ENCODE measurements around the gene SNX10. TPM values are rescaled to one million over a fixed set of nuclear protein-coding genes. Genes with fewer than 3 reads are reported as not detected.

The SNX10 gene
- total RNA-seq, 2 experiments from 2014 or later: 42.4 to 45.7 TPM

DNA sequence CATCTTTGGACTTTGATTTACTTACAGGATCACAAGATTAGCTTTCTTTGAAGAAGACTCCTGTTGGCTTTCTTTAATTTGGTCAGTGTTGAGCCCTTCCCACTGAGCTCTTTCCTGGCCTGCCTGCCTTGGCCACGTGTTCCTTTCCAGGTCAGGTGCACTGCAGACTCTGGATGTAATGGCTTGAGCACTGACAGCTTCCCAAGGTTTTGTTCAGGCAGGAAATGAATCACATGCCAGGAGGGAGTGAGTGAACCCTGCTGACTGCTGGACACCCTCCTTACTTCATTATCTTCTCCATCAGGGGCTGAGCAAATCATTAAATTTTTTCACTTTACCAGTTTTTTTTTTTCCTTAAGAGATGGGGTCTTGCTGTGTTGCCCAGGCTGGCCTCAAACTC lies 29.8 kb downstream of the SNX10 start:
- Mint-ChIP-seq H3K9me3 (no peaks in the 10 kb centered on the region), H3K27me3 (no peaks in the 10 kb centered on the region), H3K4me1 (no peaks in the 10 kb centered on the region), H3K27ac (no peak overlapping the region), H3K4me3 (no peak overlapping the region), H3K36me3 (ENCODE audit: low read depth) (peaks cover 25% of the 10 kb centered on the region)
- CTCF ChIA-PET: interaction anchor here (1.8 kb wide), 1 partner anchor 17 kb away, joined by 5 read pairs; no protein-coding TSS in a partner anchor
- DNase-seq: no peak
- POLR2A ChIA-PET: interaction anchor here (0.9 kb wide), 1 partner anchor 30 kb away, joined by 3 read pairs; no protein-coding TSS in a partner anchor

DNA sequence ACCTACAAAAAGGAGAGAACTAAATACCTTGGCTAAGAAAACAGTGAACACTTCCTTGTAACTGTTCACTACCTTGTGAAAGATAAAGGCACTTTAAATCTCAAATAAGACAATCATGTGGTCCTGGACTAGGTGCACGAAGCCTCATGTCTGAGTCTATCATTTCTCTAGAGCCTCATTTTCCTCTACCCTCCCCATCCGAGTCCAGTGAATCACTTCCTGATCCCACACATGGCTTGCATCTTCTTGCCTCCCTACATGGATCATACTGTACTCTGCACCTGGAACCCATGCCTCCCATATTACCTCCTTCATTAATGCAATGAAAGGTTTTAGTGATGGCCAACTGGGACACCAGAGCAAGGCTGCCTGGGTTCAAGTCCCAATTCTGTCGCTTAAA lies 34.5 kb downstream of the SNX10 start:
- Mint-ChIP-seq H3K4me1 (peaks cover 11% of the 10 kb centered on the region), H3K9me3 (no peaks in the 10 kb centered on the region), H3K27me3 (no peaks in the 10 kb centered on the region), H3K4me3 (no peak overlapping the region), H3K36me3 (ENCODE audit: low read depth) (peaks cover 39% of the 10 kb centered on the region), H3K27ac (no peak overlapping the region)
- no peak for DNase-seq
- CTCF ChIA-PET: no interaction called here
- POLR2A ChIA-PET: no interaction called here

DNA sequence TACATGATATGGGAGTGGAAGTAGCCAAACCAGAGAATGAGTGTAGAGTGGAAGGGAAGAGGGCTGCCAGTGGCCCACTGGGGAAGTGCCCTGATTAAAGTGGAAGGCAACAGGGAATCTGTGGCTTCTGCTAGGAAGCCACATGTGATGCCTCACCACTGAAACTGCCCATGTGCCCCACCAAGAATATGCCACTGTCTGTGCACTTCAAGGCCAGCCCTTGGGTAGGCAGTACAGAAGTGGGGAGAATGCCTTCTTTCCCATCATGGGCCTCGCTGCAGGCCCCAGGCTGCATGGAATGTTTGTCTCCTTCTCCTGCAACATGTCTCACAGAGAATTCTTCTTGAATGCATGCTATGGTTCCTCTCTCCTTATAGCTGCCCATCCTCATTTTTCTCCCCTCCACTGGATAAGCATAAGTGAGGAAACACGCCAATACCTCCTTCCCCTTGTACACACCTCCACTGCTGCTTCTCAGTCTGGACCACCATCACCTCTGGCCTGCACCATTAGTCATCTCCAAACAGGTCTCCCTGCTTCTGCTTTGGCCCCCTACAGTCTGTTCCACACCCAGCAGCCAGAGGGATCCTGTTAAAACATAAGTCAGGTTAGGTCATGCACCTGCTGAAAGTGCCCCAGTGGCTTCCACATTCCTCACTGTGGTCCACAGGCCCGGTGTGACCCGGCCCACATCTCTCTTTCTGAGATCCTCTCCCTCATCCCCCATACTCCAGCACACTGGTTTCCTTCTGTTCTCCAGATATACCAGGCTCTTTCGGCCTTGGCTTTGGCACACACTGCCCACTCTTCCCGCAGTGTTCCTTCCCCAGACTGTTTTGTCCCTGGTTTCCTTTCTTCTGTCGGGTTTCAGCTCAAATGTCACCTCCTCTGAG lies 37.1 kb downstream of the SNX10 start:
- H3K36me3 Mint-ChIP-seq (ENCODE audit: low read depth): peaks cover 32% of the 10 kb centered on the region
- ChIA-PET POLR2A (no interaction called here), CTCF (no interaction called here)
- H3K9me3 Mint-ChIP-seq: no peaks in the 10 kb centered on the region
- H3K4me3 Mint-ChIP-seq: no peak overlapping the region
- no peaks in the 10 kb centered on the region for H3K27me3 Mint-ChIP-seq
- DNase-seq: no peak
- H3K4me1 Mint-ChIP-seq: peaks cover 11% of the 10 kb centered on the region
- H3K27ac Mint-ChIP-seq: no peak overlapping the region

DNA sequence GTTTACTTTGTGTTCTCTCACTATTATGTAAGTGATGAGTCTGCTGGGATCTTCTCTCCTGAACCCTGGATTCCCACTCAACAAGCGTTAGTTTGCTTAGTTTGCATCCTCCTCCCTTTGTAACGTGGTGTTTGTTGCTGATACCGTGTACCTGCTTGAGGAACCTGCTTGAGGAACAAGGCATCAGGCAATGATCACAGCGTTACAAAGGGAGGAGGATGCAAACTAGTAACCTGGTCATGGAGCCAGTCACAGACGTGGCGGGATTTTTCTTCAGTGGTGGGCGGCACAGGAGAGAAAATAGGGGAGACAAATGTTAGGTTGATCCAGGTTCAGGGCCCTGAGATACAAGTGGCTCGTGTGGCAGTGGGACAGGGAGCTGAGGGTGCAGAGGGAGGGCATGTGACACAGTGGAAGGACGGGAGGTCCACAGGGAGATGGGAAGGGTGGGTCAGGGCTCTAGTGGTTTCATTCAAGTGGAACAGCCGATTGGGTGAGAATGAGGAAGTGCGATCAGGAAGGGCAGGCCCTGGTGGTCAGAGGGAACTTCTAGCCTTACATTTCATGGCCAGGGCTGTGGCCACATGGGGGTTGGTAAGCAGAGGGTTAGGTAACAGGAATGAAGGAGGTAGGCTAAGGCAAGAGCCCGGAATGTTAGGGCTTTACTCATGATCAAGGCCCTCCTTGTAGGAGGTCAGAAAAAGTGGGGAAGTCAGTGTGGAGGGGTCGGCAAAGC lies 38.0 kb downstream of the SNX10 start:
- H3K27ac Mint-ChIP-seq: no peak overlapping the region
- peaks cover 35% of the 10 kb centered on the region for H3K36me3 Mint-ChIP-seq (ENCODE audit: low read depth)
- ChIA-PET CTCF (no interaction called here), POLR2A (no interaction called here)
- peaks cover 18% of the 10 kb centered on the region for H3K4me1 Mint-ChIP-seq
- no peaks in the 10 kb centered on the region for H3K9me3 Mint-ChIP-seq
- DNase-seq: no peak
- H3K27me3 Mint-ChIP-seq: no peaks in the 10 kb centered on the region
- no peak overlapping the region for H3K4me3 Mint-ChIP-seq

DNA sequence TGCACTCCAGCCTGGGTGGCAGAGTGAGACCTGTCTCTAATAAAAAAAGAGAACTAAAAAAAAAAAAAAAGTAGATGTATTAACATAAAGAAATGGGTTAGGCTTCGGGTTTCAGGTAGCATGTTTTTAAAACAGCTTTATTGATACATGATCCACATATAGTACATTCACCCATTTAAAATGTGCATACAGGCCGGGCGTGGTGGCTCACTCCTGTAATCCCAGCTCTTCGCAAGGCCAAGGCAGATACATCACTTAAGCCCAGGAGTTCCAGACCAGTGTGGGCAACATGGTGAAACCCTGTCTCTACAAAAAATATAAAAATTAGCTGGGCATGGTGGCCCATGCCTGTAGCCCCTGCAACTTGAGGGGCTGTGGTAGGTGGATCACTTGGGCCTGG lies 39.5 kb downstream of the SNX10 start:
- Mint-ChIP-seq H3K36me3 (ENCODE audit: low read depth) (peaks cover 35% of the 10 kb centered on the region), H3K4me3 (no peak overlapping the region), H3K9me3 (no peaks in the 10 kb centered on the region), H3K27me3 (no peaks in the 10 kb centered on the region), H3K27ac (no peak overlapping the region), H3K4me1 (peaks cover 28% of the 10 kb centered on the region)
- CTCF ChIA-PET: interaction anchor here (1.3 kb wide), 1 partner anchor 39 kb away, joined by 4 read pairs; no protein-coding TSS in a partner anchor
- POLR2A ChIA-PET: no interaction called here
- DNase-seq: no peak

DNA sequence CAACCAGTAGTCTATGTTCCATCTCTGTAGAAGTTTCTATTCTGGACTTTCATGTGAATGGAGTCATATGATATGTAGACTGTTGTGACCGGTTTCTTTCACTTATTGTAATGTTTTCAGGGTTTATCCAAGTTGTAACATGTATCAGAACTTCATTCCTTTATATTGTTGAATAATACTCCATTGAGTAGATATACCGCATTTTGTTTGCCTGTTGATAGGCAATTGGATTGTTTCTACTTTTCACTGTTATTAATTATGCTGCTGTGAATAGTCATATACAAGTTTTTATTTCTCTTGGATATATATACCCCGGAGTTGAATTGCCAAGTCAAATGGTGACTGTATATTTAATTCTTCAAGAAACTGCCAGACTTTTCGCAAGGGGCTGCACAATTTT lies 40.1 kb downstream of the SNX10 start:
- Mint-ChIP-seq H3K9me3 (no peaks in the 10 kb centered on the region), H3K4me3 (no peak overlapping the region), H3K36me3 (ENCODE audit: low read depth) (peaks cover 35% of the 10 kb centered on the region), H3K27ac (no peak overlapping the region), H3K4me1 (peaks cover 29% of the 10 kb centered on the region), H3K27me3 (no peaks in the 10 kb centered on the region)
- DNase-seq: no peak
- ChIA-PET POLR2A (no interaction called here), CTCF (interaction anchor here (1.3 kb wide), 1 partner anchor 38 kb away, joined by 4 read pairs; no protein-coding TSS in a partner anchor)

DNA sequence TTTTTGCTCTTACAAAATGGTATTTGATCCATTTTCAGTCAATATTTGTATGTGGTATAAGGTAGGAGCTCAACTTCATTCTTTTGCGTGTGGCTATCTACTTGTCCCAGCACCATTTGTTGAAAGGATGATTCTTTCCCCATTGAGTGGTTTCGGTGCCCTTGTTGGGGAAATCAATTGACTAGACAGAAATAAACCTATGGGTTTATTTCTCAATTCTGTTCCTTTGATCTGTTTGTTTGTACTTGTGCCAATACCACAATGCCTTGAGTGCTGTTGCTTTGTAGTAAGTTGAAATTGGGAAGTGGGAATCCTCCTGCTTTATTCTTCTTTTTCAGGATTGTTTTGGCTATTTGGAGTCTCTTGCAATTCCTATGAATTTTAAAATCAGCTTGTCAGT lies 41.0 kb downstream of the SNX10 start:
- no peak overlapping the region for H3K4me3 Mint-ChIP-seq
- no peak for DNase-seq
- POLR2A ChIA-PET: no interaction called here
- CTCF ChIA-PET: no interaction called here
- H3K4me1 Mint-ChIP-seq: peaks cover 29% of the 10 kb centered on the region
- peaks cover 40% of the 10 kb centered on the region for H3K36me3 Mint-ChIP-seq (ENCODE audit: low read depth)
- H3K27me3 Mint-ChIP-seq: no peaks in the 10 kb centered on the region
- no peak overlapping the region for H3K27ac Mint-ChIP-seq
- no peaks in the 10 kb centered on the region for H3K9me3 Mint-ChIP-seq

DNA sequence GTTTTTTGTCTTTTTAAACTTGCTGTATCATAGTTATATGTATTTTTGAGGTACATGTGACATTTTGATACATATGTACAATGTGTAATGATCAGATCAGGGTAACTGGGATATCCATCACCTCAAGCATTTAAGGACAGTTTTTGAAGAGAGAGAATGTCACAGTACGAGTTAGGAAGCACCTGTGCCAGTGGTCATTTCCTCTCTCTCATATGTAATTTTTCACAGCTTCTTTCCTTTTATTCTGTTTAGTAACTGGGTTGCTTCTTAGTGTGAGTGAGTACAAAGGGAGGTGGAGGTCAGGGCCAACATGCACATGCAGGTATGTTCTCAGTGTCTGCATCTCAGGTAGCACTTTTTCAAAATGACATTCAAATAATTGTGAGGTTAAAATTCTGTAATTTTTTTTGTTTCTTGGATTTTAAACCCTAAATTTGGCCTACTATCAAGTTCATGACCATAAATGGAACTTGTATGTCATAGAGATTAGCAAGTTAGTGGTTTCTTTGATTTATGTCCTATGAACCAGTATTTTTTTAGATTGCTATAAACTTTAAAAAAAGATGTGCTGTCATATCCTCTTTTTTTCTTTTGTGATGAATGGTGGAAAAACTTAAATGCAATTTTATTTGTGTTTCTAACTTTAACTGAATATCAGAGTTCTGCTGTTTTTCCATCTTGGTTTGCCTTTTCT lies 42.7 kb downstream of the SNX10 start:
- CTCF ChIA-PET: no interaction called here
- peaks cover 31% of the 10 kb centered on the region for H3K36me3 Mint-ChIP-seq (ENCODE audit: low read depth)
- peaks cover 18% of the 10 kb centered on the region for H3K4me1 Mint-ChIP-seq
- H3K27ac Mint-ChIP-seq: no peak overlapping the region
- no peaks in the 10 kb centered on the region for H3K27me3 Mint-ChIP-seq
- no peaks in the 10 kb centered on the region for H3K9me3 Mint-ChIP-seq
- no peak overlapping the region for H3K4me3 Mint-ChIP-seq
- no peak for DNase-seq
- POLR2A ChIA-PET: no interaction called here

DNA sequence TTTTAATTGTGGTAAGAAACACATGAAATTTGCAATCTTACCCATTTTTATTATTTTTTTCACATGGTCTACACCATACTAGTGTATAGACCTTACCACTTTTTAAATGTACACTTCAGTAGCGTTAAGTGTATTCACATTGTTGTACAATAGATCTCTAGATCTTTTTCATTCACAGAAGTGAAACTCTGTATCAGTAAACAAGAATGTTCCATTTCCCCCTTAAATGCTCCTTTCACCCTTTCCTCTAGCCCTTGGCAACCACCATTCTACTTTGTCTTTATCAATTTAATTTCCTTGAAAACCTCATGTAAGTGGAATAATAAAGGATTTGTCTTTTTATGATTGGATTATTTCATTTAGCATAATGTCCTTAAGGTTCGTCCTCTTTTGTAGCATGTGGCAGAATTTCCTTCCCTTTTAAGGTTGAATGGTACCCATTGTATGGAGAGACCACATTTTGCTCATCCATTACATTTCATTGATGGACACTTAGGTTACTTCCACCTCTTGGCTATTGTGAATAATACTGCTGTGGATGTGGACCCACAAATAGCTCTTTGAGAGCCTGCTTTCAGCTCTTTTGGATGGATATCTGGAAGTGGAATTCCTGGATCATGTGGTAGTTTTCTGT lies 45.7 kb downstream of the SNX10 start:
- POLR2A ChIA-PET: interaction anchor here (0.6 kb wide), 1 partner anchor 386 kb away, joined by 3 read pairs; no protein-coding TSS in a partner anchor
- H3K36me3 Mint-ChIP-seq (ENCODE audit: low read depth): peaks cover 15% of the 10 kb centered on the region
- CTCF ChIA-PET: interaction anchor here (0.7 kb wide), 2 partner anchors 32 to 956 kb away, joined by 3 to 4 read pairs; no protein-coding TSS in a partner anchor
- H3K27ac Mint-ChIP-seq: no peak overlapping the region
- no peaks in the 10 kb centered on the region for H3K27me3 Mint-ChIP-seq
- peaks cover 24% of the 10 kb centered on the region for H3K4me1 Mint-ChIP-seq
- no peaks in the 10 kb centered on the region for H3K9me3 Mint-ChIP-seq
- no peak overlapping the region for H3K4me3 Mint-ChIP-seq
- no peak for DNase-seq

DNA sequence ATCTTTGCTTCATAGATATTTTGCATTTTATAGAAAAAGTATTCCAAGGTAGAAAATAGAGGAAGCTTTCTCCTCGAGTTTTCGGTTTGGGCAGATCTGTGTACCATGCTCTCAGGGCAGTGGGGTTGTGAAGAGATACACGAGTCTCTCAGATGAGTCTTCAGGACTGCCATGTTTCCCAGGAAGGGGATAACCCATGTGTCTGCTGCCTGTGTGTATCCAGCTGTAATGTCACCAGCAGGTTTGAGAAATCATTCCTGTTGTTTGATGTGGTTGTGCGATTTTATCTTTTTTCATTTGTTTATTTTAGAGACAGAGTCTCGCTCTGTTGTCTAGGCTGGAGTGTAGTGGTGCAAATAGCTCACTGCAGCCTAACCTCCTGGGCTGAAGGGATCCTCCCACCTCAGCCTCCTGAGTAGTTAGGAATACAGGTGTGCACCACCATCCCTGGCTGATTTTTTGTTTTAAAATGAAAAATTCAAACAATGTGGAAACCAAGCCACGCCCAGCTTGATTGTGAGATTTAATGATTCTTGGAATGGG lies 48.9 kb downstream of the SNX10 start:
- ChIA-PET CTCF (no interaction called here), POLR2A (interaction anchor here (0.5 kb wide), 1 partner anchor 25 kb away, joined by 3 read pairs; no protein-coding TSS in a partner anchor)
- no peak for DNase-seq

DNA sequence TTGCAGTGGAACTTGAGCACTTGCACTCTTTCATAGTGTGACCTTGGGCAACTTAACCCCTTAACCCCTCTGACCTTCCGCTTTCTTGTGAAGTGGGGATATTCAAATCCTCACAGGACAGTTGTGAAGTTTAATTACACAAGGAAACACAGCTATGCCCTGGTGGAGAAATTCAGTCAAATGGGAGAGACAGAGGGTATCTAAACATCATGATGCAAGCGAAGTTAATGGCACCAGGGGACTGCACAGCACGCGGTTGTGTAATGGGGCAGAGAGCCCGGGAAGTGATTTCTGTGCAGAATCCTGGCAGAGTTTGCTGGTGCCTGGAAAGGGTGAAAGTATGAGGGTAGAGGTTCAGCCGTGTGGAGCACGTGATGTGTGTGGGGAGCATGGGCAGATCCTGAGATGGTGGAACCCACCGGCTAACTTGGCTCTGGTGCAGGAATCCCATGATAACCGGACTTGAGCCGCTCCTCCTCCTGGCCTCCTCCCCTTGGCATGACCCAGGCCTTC lies 51.7 kb downstream of the SNX10 start:
- ChIA-PET CTCF (no interaction called here), POLR2A (no interaction called here)
- DNase-seq: no peak
- no peak overlapping the region for H3K4me3 Mint-ChIP-seq
- H3K27me3 Mint-ChIP-seq: no peaks in the 10 kb centered on the region
- peaks cover 26% of the 10 kb centered on the region for H3K36me3 Mint-ChIP-seq (ENCODE audit: low read depth)
- H3K27ac Mint-ChIP-seq: no peak overlapping the region
- H3K4me1 Mint-ChIP-seq: peaks cover 6% of the 10 kb centered on the region
- no peaks in the 10 kb centered on the region for H3K9me3 Mint-ChIP-seq

More for the DNA sequence above, 48.9 kb downstream of the SNX10 start:
- peaks cover 18% of the 10 kb centered on the region for H3K36me3 Mint-ChIP-seq (ENCODE audit: low read depth)
- no peaks in the 10 kb centered on the region for H3K9me3 Mint-ChIP-seq
- H3K27me3 Mint-ChIP-seq: no peaks in the 10 kb centered on the region
- H3K27ac Mint-ChIP-seq: no peak overlapping the region
- H3K4me3 Mint-ChIP-seq: no peak overlapping the region
- H3K4me1 Mint-ChIP-seq: peaks cover 10% of the 10 kb centered on the region

DNA sequence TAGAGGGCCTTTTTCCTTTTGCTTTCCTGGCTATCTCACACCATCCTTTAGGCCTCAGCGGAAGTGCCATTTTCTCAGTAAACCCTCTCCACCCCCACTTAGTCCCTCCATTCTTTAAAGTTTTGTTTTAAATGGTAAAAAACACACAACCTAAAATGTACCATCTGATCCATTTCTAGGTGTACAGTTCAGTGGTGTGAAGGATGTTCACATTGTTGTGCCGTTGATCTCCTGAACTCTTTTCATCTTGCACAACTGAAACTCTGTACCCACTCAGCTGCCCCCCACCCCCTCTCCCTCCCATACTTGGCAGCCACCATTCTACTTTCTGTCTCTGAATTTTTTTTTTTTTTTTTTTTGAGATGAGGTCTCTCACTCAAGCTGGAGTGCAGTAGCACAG lies 52.2 kb downstream of the SNX10 start:
- peaks cover 6% of the 10 kb centered on the region for H3K4me1 Mint-ChIP-seq
- no peaks in the 10 kb centered on the region for H3K27me3 Mint-ChIP-seq
- ChIA-PET POLR2A (no interaction called here), CTCF (no interaction called here)
- H3K36me3 Mint-ChIP-seq (ENCODE audit: low read depth): peaks cover 27% of the 10 kb centered on the region
- H3K27ac Mint-ChIP-seq: no peak overlapping the region
- H3K9me3 Mint-ChIP-seq: no peaks in the 10 kb centered on the region
- H3K4me3 Mint-ChIP-seq: no peak overlapping the region
- DNase-seq: no peak

Measured in activated CD4-positive, alpha-beta memory T cell treated with anti-CD3 and anti-CD28 coated beads, Interleukin-2, amount 10 ng/mL, durations not matched to agents 7 days and 5 days (primary cell).